H9 (cell line): ENCODE measurements around the gene GPATCH2. TPM values are rescaled to one million over a fixed set of nuclear protein-coding genes. Genes with fewer than 3 reads are reported as not detected.

Source experiments
- DNase-seq: peaks from one replicate; pipeline ENCODE4 v3.0.0-alpha.2; 2017
- H2AFZ ChIP-seq: one replicate; pipeline ENCODE4 v1.6.1; 2013; ENCODE audit warnings: mild to moderate bottlenecking, low read length, control low read depth, moderate library complexity
- H2AK5ac ChIP-seq: 2 replicates; pipeline ENCODE4 v1.6.1; 2013; ENCODE audit warnings: low read length, control low read depth, mixed read lengths; ENCODE audit not compliant: insufficient read length
- H2BK120ac ChIP-seq: one replicate; pipeline ENCODE4 v1.6.1; 2013; ENCODE audit warnings: low read depth, mild to moderate bottlenecking, low read length, control low read depth, inconsistent platforms; ENCODE audit not compliant: poor library complexity, severe bottlenecking
- H2BK12ac ChIP-seq: 2 replicates; pipeline ENCODE4 v1.6.1; 2013; ENCODE audit warnings: low read length, control low read depth, mixed read lengths, low read depth; ENCODE audit not compliant: insufficient read length
- H2BK15ac ChIP-seq: 2 replicates; pipeline ENCODE4 v1.6.1; 2013; ENCODE audit warnings: low read depth, low read length, control low read depth
- H2BK20ac ChIP-seq: one replicate; pipeline ENCODE4 v1.6.1; 2013; ENCODE audit warnings: low read depth, mild to moderate bottlenecking, low read length, control low read depth, inconsistent platforms; ENCODE audit not compliant: poor library complexity, severe bottlenecking
- H2BK5ac ChIP-seq: 2 replicates; pipeline ENCODE4 v1.6.1; 2013; ENCODE audit warnings: low read length, control low read depth, mixed read lengths; ENCODE audit not compliant: insufficient read length
- H3K14ac ChIP-seq: 2 replicates; pipeline ENCODE4 v1.6.1; 2013; ENCODE audit warnings: low read length, control low read depth; ENCODE audit not compliant: insufficient read depth
- H3K18ac ChIP-seq: 2 replicates; pipeline ENCODE4 v1.6.1; 2013; ENCODE audit warnings: low read depth, mild to moderate bottlenecking, mixed read lengths, low read length, control low read depth; ENCODE audit not compliant: insufficient read length
- H3K23ac ChIP-seq: 2 replicates; pipeline ENCODE4 v1.6.1; 2013; ENCODE audit warnings: low read length, control low read depth, mixed read lengths, low read depth; ENCODE audit not compliant: insufficient read length
- H3K23me2 ChIP-seq: 2 replicates; pipeline ENCODE4 v1.6.1; 2013; ENCODE audit warnings: low read depth, mild to moderate bottlenecking, mixed read lengths, low read length, control low read depth; ENCODE audit not compliant: insufficient read length, poor library complexity, severe bottlenecking
- H3K27ac ChIP-seq: 2 replicates; pipeline ENCODE4 v1.5.1; 2013; ENCODE audit warnings: low read length, control low read depth, mixed read lengths, low read depth; ENCODE audit not compliant: insufficient read length
- H3K27me3 ChIP-seq: 2 replicates; pipeline ENCODE4 v1.6.1; 2013; ENCODE audit warnings: low read length, control low read depth, inconsistent platforms; ENCODE audit not compliant: insufficient read depth
- H3K4ac ChIP-seq: 2 replicates; pipeline ENCODE4 v1.6.1; 2013; ENCODE audit warnings: low read depth, mild to moderate bottlenecking, control low read depth, inconsistent platforms, low read length, moderate library complexity
- H3K4me1 ChIP-seq: 2 replicates; pipeline ENCODE4 v1.6.1; 2013; ENCODE audit warnings: low read length, control low read depth, inconsistent platforms; ENCODE audit not compliant: insufficient read depth
- H3K4me2 ChIP-seq: 2 replicates; pipeline ENCODE4 v1.6.1; 2013; ENCODE audit warnings: low read length, control low read depth, mixed read lengths; ENCODE audit not compliant: insufficient read length, insufficient read depth
- H3K56ac ChIP-seq: 2 replicates; pipeline ENCODE4 v1.6.1; 2013; ENCODE audit warnings: low read depth, mild to moderate bottlenecking, mixed read lengths, low read length, control low read depth; ENCODE audit not compliant: insufficient read length
- H3K79me1 ChIP-seq: 2 replicates; pipeline ENCODE4 v1.6.1; 2013; ENCODE audit warnings: low read depth, mild to moderate bottlenecking, moderate library complexity, low read length, control low read depth, inconsistent platforms; ENCODE audit not compliant: insufficient read depth, poor library complexity, severe bottlenecking
- H3K79me2 ChIP-seq: 2 replicates; pipeline ENCODE4 v1.6.1; 2013; ENCODE audit warnings: low read length, control low read depth, inconsistent platforms; ENCODE audit not compliant: insufficient read depth
- H3K9ac ChIP-seq: 2 replicates; pipeline ENCODE4 v1.6.1; 2013; ENCODE audit warnings: low read length, control low read depth, mixed read lengths; ENCODE audit not compliant: insufficient read length; ENCODE audit errors: extremely low read depth
- H3K9me3 ChIP-seq: one replicate; pipeline ENCODE4 v1.6.1; 2013; ENCODE audit warnings: low read depth, low read length, inconsistent platforms; ENCODE audit not compliant: control insufficient read depth
- H3T11ph ChIP-seq: one replicate; pipeline ENCODE4 v1.6.1; 2013; ENCODE audit warnings: mild to moderate bottlenecking, low read length, control low read depth, inconsistent platforms
- H4K20me1 ChIP-seq: one replicate; pipeline ENCODE4 v1.6.1; 2013; ENCODE audit not compliant: control insufficient read depth, insufficient read length, insufficient read depth
- H4K5ac ChIP-seq: 2 replicates; pipeline ENCODE4 v1.6.1; 2013; ENCODE audit warnings: low read depth, mild to moderate bottlenecking, mixed read lengths, low read length, control low read depth; ENCODE audit not compliant: insufficient read length
- H4K8ac ChIP-seq: replicated peaks from 2 replicates; pipeline ENCODE4 v1.6.1; 2013; ENCODE audit warnings: low read length, control low read depth, mixed read lengths, low read depth; ENCODE audit not compliant: insufficient read length
- H4K91ac ChIP-seq: 2 replicates; pipeline ENCODE4 v1.6.1; 2013; ENCODE audit warnings: low read depth, mild to moderate bottlenecking, moderate library complexity, mixed read lengths, low read length, control low read depth; ENCODE audit not compliant: insufficient read length
- H3K27ac Mint-ChIP-seq, 3 experiments: 2 replicates in 2 of 3; 3 replicates in 1 of 3; pipeline ENCODE4 v1.8.0; 2020 to 2021; ENCODE audit warnings: mixed read lengths in 3 of 3, mild to moderate bottlenecking in 1 of 3, moderate library complexity in 1 of 3
- H3K27me3 Mint-ChIP-seq: 2 replicates; pipeline ENCODE4 v1.8.0; 2021; ENCODE audit warnings: low read depth, mild to moderate bottlenecking, moderate library complexity, mixed read lengths
- H3K36me3 Mint-ChIP-seq, 3 experiments: 2 replicates in 2 of 3; 3 replicates in 1 of 3; pipeline ENCODE4 v1.8.0; 2020 to 2021; ENCODE audit warnings: low read depth in 3 of 3, mixed read lengths in 3 of 3; ENCODE audit not compliant: insufficient read depth in 1 of 3
- H3K4me1 Mint-ChIP-seq, 2 experiments: 2 replicates each; pipeline ENCODE4 v1.8.0; 2020; ENCODE audit warnings: mixed read lengths in 2 of 2
- H3K4me3 Mint-ChIP-seq, 2 experiments: 2 replicates in 1 of 2; 3 replicates in 1 of 2; pipeline ENCODE4 v1.8.0; 2020 to 2021; ENCODE audit warnings: mild to moderate bottlenecking in 2 of 2, mixed read lengths in 2 of 2, moderate library complexity in 1 of 2
- H3K9me3 Mint-ChIP-seq, 2 experiments: 2 replicates in 1 of 2; 3 replicates in 1 of 2; pipeline ENCODE4 v1.8.0; 2020; ENCODE audit warnings: mild to moderate bottlenecking in 2 of 2, mixed read lengths in 2 of 2, moderate library complexity in 1 of 2
- WGBS: extraction: QIAGEN DNeasy Blood & Tissue Kit; methylation state at CpG from one replicate; pipeline ENCODE4 v1.1.7; 2013; ENCODE audit warnings: missing lambda C conversion rate, low lambda C conversion rate, mixed read lengths; ENCODE audit not compliant: insufficient read length; ENCODE audit errors: extremely low coverage; 5-methylcytosine and 5-hydroxymethylcytosine counted together
- total RNA-seq: library from RNA; stranded (reverse); gene quantifications from 2 replicates; pipeline ENCODE4 v1.2.1, GENCODE V29; 2021
- TF ChIP-seq, protein P1 (sequence below): fragments of 200-600 bp; sonication (generic); conservative IDR thresholded peaks from 3 replicates; pipeline ENCODE4 v1.8.0; 2021; ENCODE audit warnings: antibody characterized with exemption, mild to moderate bottlenecking

GPATCH2 gene
- total RNA-seq, 1 experiment from 2014 or later, result 14.3 TPM

DNA sequence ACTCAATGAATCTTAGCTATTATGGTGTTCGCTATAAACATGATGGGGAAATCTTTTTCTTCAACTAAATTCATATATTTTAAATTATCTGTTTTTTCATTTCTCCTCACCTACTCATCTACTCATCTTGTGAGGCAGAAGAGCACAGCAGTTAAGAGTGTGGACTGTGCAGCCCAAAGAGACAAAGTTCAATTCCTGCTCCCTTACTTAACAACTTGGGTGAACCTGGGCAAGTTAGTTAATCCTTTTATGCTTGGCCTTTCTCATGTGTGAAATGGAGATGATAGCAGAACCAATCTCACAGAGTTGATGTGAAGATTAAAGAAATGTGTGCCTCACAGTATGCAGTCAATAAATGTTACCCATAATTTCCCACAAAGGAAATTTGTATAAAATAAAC, 168.2 kb downstream of the GPATCH2 start:
- peaks cover 7 to 13% (median 8%) of the 10 kb centered on the region in 3 experiments; a peak in 5 of 7 replicates for H3K36me3 Mint-ChIP-seq
- Histone ChIP-seq H3K79me1 (no peaks in the 10 kb centered on the region), H3K9ac (no peak overlapping the region), H2BK15ac (no peak overlapping the region), H3K4me2 (no peak overlapping the region), H3K9me3 (no peaks in the 10 kb centered on the region), H4K20me1 (no peaks in the 10 kb centered on the region), H3K27me3 (no peaks in the 10 kb centered on the region), H2AK5ac (no peak overlapping the region), H4K91ac (no peak overlapping the region), H2BK5ac (no peak overlapping the region), H3K56ac (no peak overlapping the region), H3K4me1 (no peaks in the 10 kb centered on the region), H3K23me2 (no peaks in the 10 kb centered on the region), H4K8ac (no peak overlapping the region), H3K23ac (no peak overlapping the region), H3K14ac (no peak overlapping the region), H3T11ph (no peak overlapping the region), H2AFZ (no peak overlapping the region), H2BK20ac (no peak overlapping the region), H3K79me2 (no peaks in the 10 kb centered on the region), H2BK120ac (no peak overlapping the region), H3K18ac (no peak overlapping the region), H3K27ac (no peak overlapping the region), H2BK12ac (no peak overlapping the region), H3K4ac (no peak overlapping the region), H4K5ac (no peak overlapping the region)
- DNase-seq, result no peak
- H3K9me3 Mint-ChIP-seq, result peaks cover 10% of the 10 kb centered on the region in 2 experiments; a peak in 4 of 5 replicates
- TF ChIP-seq, protein P1, sequence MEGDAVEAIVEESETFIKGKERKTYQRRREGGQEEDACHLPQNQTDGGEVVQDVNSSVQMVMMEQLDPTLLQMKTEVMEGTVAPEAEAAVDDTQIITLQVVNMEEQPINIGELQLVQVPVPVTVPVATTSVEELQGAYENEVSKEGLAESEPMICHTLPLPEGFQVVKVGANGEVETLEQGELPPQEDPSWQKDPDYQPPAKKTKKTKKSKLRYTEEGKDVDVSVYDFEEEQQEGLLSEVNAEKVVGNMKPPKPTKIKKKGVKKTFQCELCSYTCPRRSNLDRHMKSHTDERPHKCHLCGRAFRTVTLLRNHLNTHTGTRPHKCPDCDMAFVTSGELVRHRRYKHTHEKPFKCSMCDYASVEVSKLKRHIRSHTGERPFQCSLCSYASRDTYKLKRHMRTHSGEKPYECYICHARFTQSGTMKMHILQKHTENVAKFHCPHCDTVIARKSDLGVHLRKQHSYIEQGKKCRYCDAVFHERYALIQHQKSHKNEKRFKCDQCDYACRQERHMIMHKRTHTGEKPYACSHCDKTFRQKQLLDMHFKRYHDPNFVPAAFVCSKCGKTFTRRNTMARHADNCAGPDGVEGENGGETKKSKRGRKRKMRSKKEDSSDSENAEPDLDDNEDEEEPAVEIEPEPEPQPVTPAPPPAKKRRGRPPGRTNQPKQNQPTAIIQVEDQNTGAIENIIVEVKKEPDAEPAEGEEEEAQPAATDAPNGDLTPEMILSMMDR, result no peak
- H3K4me3 Mint-ChIP-seq, result no peak overlapping the region
- H3K4me1 Mint-ChIP-seq, result no peaks in the 10 kb centered on the region
- H3K27ac Mint-ChIP-seq, result no peak overlapping the region
- no peaks in the 10 kb centered on the region for H3K27me3 Mint-ChIP-seq
- no CpG with 5 or more reads among the region's 1 CpG for WGBS
